GM12878 (cell line): ENCODE measurements around the gene CACTIN. TPM values are rescaled to one million over a fixed set of nuclear protein-coding genes. Genes with fewer than 3 reads are reported as not detected.

ENCODE experiments used
- ATAC-seq: fragments of 200-7000 bp; cut with Tn5 transposase; 3 replicates; pipeline ENCODE4 v1.9.1; 2020; ENCODE audit warnings: mild to moderate bottlenecking, moderate library complexity
- BruUV-seq: library from RNA; stranded (reverse); fragments of 400-500 nt; replicated peaks from 2 replicates; lab custom pipeline; 2021; lab: Mats Ljungman, UMichigan
- CTCF ChIA-PET: fragments of 300-600 bp; sonication (Branson Sonifier 250); formaldehyde crosslinking; extraction: SDS; loops from one replicate; lab custom pipeline; 2021; ENCODE audit warnings: inconsistent platforms; lab: Yijun Ruan, JAX
- POLR2A ChIA-PET: fragments of 350-600 bp; formaldehyde crosslinking; extraction: SDS; loops from one replicate; lab custom pipeline; 2021; ENCODE audit warnings: inconsistent platforms; lab: Charles Lee
- RAD21 ChIA-PET: fragments of 300-600 bp; sonication (Branson Sonifier 250); formaldehyde crosslinking; loops from one replicate; lab custom pipeline; 2023; ENCODE audit warnings: antibody characterized with exemption; ENCODE audit not compliant: unreplicated experiment; lab: Charles Lee
- SMC1A ChIA-PET: fragments of 300-600 bp; sonication (Branson Sonifier 250); formaldehyde crosslinking; loops from one replicate; lab custom pipeline; 2023; ENCODE audit not compliant: unreplicated experiment, uncharacterized antibody; lab: Charles Lee
- DNase-seq: peaks from one replicate; pipeline ENCODE4 v3.0.0-alpha.2; 2011; ENCODE audit warnings: low read depth, low spot score
- FAIRE-seq: peaks from 3 replicates; lab custom pipeline; 2011; peaks lifted over from hg19 to GRCh38; lab: Jason Lieb, UNC
- H2AFZ ChIP-seq: 2 replicates; pipeline ENCODE4 v1.6.0; 2011; ENCODE audit warnings: low read depth, low read length, control low read depth; ENCODE audit not compliant: control insufficient read depth
- H3K27ac ChIP-seq: 2 replicates; pipeline ENCODE4 v1.5.1; 2011; ENCODE audit warnings: control low read depth; ENCODE audit not compliant: control insufficient read depth, insufficient read depth
- H3K27me3 ChIP-seq, 2 experiments: replicated peaks in 1 of 2; 2 replicates each; pipeline versions ENCODE4 v1.6.0 to v1.6.1; 2011; ENCODE audit warnings: low read length in 1 of 2; ENCODE audit not compliant: control insufficient read depth in 2 of 2, insufficient read depth in 2 of 2
- H3K36me3 ChIP-seq, 2 experiments: 2 replicates each; pipeline ENCODE4 v1.5.1; 2011; ENCODE audit warnings: low read length in 1 of 2; ENCODE audit not compliant: control insufficient read depth in 2 of 2, insufficient read depth in 2 of 2
- H3K4me1 ChIP-seq: 2 replicates; pipeline ENCODE4 v1.6.1; 2011; ENCODE audit warnings: mild to moderate bottlenecking, low read length, moderate library complexity, mixed read lengths; ENCODE audit not compliant: control insufficient read depth, insufficient read depth
- H3K4me2 ChIP-seq: 2 replicates; pipeline ENCODE4 v1.6.0; 2011; ENCODE audit warnings: control low read depth; ENCODE audit not compliant: control insufficient read depth, insufficient read depth
- H3K4me3 ChIP-seq: fragments of 200-600 bp; sonication (generic); 2 replicates; pipeline ENCODE4 v1.5.1; 2016
- H3K79me2 ChIP-seq: 2 replicates; pipeline ENCODE4 v1.6.0; 2011; ENCODE audit warnings: low read length; ENCODE audit not compliant: control insufficient read depth, insufficient read depth
- H3K9ac ChIP-seq: 2 replicates; pipeline ENCODE4 v1.8.0; 2011; ENCODE audit warnings: low read length, control low read depth, mixed read lengths; ENCODE audit not compliant: control insufficient read depth, insufficient read depth
- H3K9me3 ChIP-seq: replicated peaks from 3 replicates; pipeline ENCODE4 v1.5.1; 2011; ENCODE audit warnings: mild to moderate bottlenecking, low read length; ENCODE audit not compliant: control insufficient read depth, insufficient read depth
- H4K20me1 ChIP-seq: 2 replicates; pipeline ENCODE4 v1.6.0; 2011; ENCODE audit not compliant: control insufficient read depth, insufficient read depth
- ATF7 ChIP-seq: fragments of 450-650 bp; IDR thresholded peaks from 2 replicates; pipeline ENCODE4 v1.6.1; 2016; ENCODE audit warnings: low read depth, mild to moderate bottlenecking
- BHLHE40 ChIP-seq, 2 experiments: fragments of 450-650 bp in 1 of 2; IDR thresholded peaks; 2 replicates each; pipeline ENCODE4 v1.6.1; 2011 to 2017; ENCODE audit warnings: low read depth in 2 of 2, borderline replicate concordance in 1 of 2, improper control_type of control experiment in 1 of 2, low read length in 1 of 2, mild to moderate bottlenecking in 1 of 2
- BMI1 ChIP-seq: fragments of 450-650 bp; IDR thresholded peaks from 2 replicates; pipeline ENCODE4 v1.6.1; 2016; ENCODE audit warnings: mild to moderate bottlenecking, moderate library complexity, borderline replicate concordance
- EED ChIP-seq: sonication (generic); IDR thresholded peaks from 2 replicates; pipeline ENCODE4 v1.6.1; 2016; ENCODE audit warnings: antibody characterized with exemption, low read depth
- HDGF ChIP-seq: fragments of 450-650 bp; IDR thresholded peaks from 2 replicates; pipeline ENCODE4 v1.6.1; 2016; ENCODE audit warnings: antibody characterized with exemption
- MAX ChIP-seq: IDR thresholded peaks from 2 replicates; pipeline ENCODE4 v1.6.1; 2012; ENCODE audit warnings: low read depth, low read length, improper control_type of control experiment
- RAD21 ChIP-seq: IDR thresholded peaks from 2 replicates; pipeline ENCODE4 v1.6.1; 2011; ENCODE audit warnings: mild to moderate bottlenecking, low read depth, low read length, moderate library complexity; ENCODE audit not compliant: insufficient read depth
- RFX5 ChIP-seq: IDR thresholded peaks from 2 replicates; pipeline ENCODE4 v1.6.1; 2011; ENCODE audit warnings: low read depth, low read length, improper control_type of control experiment
- SKIL ChIP-seq: fragments of 450-650 bp; IDR thresholded peaks from 2 replicates; pipeline ENCODE4 v1.6.1; 2017; ENCODE audit warnings: mild to moderate bottlenecking, low read depth, inconsistent platforms; ENCODE audit not compliant: poor library complexity, severe bottlenecking
- SUPT20H ChIP-seq: IDR thresholded peaks from 2 replicates; pipeline ENCODE4 v1.6.1; 2011; ENCODE audit warnings: low read depth, mild to moderate bottlenecking, low read length, moderate library complexity, borderline replicate concordance; ENCODE audit not compliant: control insufficient read depth
- YBX1 ChIP-seq: fragments of 450-650 bp; IDR thresholded peaks from 2 replicates; pipeline ENCODE4 v1.6.1; 2016; ENCODE audit warnings: antibody characterized with exemption
- ZZZ3 ChIP-seq: IDR thresholded peaks from 2 replicates; pipeline ENCODE4 v1.6.1; 2011; ENCODE audit warnings: low read depth; ENCODE audit not compliant: control insufficient read depth, insufficient read length
- WGBS: methylation state at CpG from one replicate; pipeline ENCODE4 v1.1.6; 2016; ENCODE audit warnings: low lambda C conversion rate; ENCODE audit not compliant: insufficient replicate concordance, insufficient coverage; ENCODE audit errors: missing lambda C conversion rate; 5-methylcytosine and 5-hydroxymethylcytosine counted together
- in situ Hi-C: fragments of 300-500 bp; cut with MboI; formaldehyde crosslinking; loops from 9 replicates; pipeline ENCODE4 v1.14.3; 2018; ENCODE audit warnings: mixed read lengths
- intact Hi-C: fragments of 100-400 bp; cut with micrococcal nuclease; formaldehyde crosslinking; loops from one replicate; pipeline ENCODE4 v1.14.2; 2022; ENCODE audit not compliant: unreplicated experiment
- polyA plus RNA-seq, 11 experiments: library from polyadenylated mRNA; depleted of rRNA in 4 of 11; unstranded in 6 of 11; stranded (reverse) in 5 of 11; fragments of >200 nt; fragmentation: Nextera tagmentation in 4 of 11; fragmentation: Illumina TruSeq in 1 of 11; extraction: Ambion mirVana in 4 of 11; extraction: Trizol in 1 of 11; gene quantifications; 1 replicate in 1 of 11; 2 replicates in 10 of 11; pipeline versions ENCODE4 v1.2.1 to v1.2.3, GENCODE V29; 2011 to 2016; ENCODE audit warnings: inconsistent platforms in 2 of 11, missing spikeins in 2 of 11, low read depth in 1 of 11
- total RNA-seq, 4 experiments: library from RNA; depleted of rRNA in 3 of 4; stranded (reverse); fragments of >200 nt in 3 of 4; fragmentation: Illumina TruSeq in 1 of 4; extraction: Trizol in 1 of 4; gene quantifications; 2 replicates each; pipeline versions ENCODE4 v1.2.1 to v1.2.3, GENCODE V29; 2013 to 2021
- TF ChIP-seq, protein P1 (sequence below): fragments of 450-650 bp; IDR thresholded peaks from 2 replicates; pipeline ENCODE4 v1.6.1; 2017; ENCODE audit warnings: low read depth, mild to moderate bottlenecking, moderate library complexity

The CACTIN gene
- total and polyA plus RNA-seq, 10 of the 15 experiments (the other 5 are each of a cell fraction or from before 2014, with no cell fraction given), result 0.40 to 31.4 (median 12.5) TPM

DNA sequence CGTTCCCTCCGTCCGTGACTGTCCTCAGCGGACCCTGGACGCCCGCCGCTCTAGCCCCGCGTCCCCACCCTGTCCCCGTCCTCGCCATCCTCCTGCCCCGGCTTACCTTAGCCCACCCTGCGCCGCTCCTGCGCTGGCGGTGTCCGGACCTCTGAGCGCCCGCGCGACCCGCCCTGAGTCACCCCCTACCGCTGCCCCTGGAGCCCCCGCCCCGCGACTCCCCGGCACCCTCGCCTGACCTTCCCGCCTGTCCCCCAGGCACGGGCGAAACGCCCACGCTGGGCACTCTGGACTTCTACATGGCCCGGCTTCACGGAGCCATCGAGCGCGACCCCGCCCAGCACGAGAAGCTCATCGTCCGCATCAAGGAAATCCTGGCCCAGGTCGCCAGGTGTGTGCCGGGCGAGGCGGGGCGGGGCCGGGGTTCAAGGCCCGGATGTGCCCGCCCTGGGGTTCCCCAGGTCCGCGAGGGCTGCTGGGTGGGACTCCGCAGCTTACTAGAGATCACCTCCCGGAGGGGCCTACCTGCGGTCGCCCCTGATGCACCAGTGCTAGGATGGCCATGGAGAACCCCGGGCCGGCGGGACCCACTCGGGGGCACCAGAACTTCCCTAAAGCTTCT, 48.8 kb downstream of the CACTIN start:
- Histone ChIP-seq H2AFZ (no peak overlapping the region), H3K4me1 (no peaks in the 10 kb centered on the region), H3K9ac (no peak overlapping the region), H3K27ac (no peak overlapping the region), H3K9me3 (no peaks in the 10 kb centered on the region), H4K20me1 (no peaks in the 10 kb centered on the region), H3K36me3 (no peaks in the 10 kb centered on the region; a peak in 2 of 4 replicates), H3K27me3 (no peaks in the 10 kb centered on the region), H3K4me2 (no peak overlapping the region), H3K79me2 (peaks cover 3% of the 10 kb centered on the region), H3K4me3 (no peak overlapping the region)
- no TSS peak for BruUV-seq
- intact Hi-C loops, result no loop called here
- ChIA-PET SMC1A (no interaction called here), RAD21 (no interaction called here), POLR2A (no interaction called here), CTCF (no interaction called here)
- 93% methylated on average over 19 of the region's 60 CpGs for WGBS
- in situ Hi-C loops, result no loop called here
- FAIRE-seq, result no peak
- TF ChIP-seq RAD21, result no peak
- TF ChIP-seq SUPT20H, result no peak
- TF ChIP-seq ZZZ3, result no peak
- no peak for TF ChIP-seq ATF7
- TF ChIP-seq HDGF, result no peak
- no peak for TF ChIP-seq BMI1
- no peak for TF ChIP-seq BHLHE40 (IDR thresholded peaks at IDR 0.05; ENCODE audit: borderline replicate concordance in 1 of 2, low read depth in 2 of 2, low read length in 1 of 2)
- TF ChIP-seq, protein P1, sequence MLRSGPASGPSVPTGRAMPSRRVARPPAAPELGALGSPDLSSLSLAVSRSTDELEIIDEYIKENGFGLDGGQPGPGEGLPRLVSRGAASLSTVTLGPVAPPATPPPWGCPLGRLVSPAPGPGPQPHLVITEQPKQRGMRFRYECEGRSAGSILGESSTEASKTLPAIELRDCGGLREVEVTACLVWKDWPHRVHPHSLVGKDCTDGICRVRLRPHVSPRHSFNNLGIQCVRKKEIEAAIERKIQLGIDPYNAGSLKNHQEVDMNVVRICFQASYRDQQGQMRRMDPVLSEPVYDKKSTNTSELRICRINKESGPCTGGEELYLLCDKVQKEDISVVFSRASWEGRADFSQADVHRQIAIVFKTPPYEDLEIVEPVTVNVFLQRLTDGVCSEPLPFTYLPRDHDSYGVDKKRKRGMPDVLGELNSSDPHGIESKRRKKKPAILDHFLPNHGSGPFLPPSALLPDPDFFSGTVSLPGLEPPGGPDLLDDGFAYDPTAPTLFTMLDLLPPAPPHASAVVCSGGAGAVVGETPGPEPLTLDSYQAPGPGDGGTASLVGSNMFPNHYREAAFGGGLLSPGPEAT, result no peak
- no peak for TF ChIP-seq EED
- no peak for TF ChIP-seq RFX5
- no peak for TF ChIP-seq MAX
- TF ChIP-seq YBX1, result no peak
- no peak for TF ChIP-seq SKIL
- no peak for DNase-seq
- ATAC-seq, result no peak
